Measurements from ENCODE around the gene SHROOM3.

SHROOM3 gene

GRCh38 chr4:76698141-76698540, 263.1 kb downstream of the SHROOM3 start:
- Mint-ChIP-seq H3K4me3 (no peak overlapping the region), H3K27ac (no peak overlapping the region), H3K27me3 (peaks cover 52% of the 10 kb centered on the region), H3K4me1 (ENCODE audit: low read depth) (peaks cover 6% of the 10 kb centered on the region), H3K36me3 (ENCODE audit: low read depth) (no peaks in the 10 kb centered on the region), H3K9me3 (no peaks in the 10 kb centered on the region)
- no peak for DNase-seq

- H3K36me3 Mint-ChIP-seq (ENCODE audit: low read depth), result no peaks in the 10 kb centered on the region
- no peak for DNase-seq
- peaks cover 6% of the 10 kb centered on the region for H3K4me1 Mint-ChIP-seq (ENCODE audit: low read depth)
- no peak overlapping the region for H3K4me3 Mint-ChIP-seq
- no peak overlapping the region for H3K27ac Mint-ChIP-seq
- H3K27me3 Mint-ChIP-seq, result peaks cover 39% of the 10 kb centered on the region
- no peaks in the 10 kb centered on the region for H3K9me3 Mint-ChIP-seq
These were observed 264.8 kb downstream of the SHROOM3 start for GRCh38 chr4:76699751-76700310.

GRCh38 chr4:76702440-76703122, 267.6 kb downstream of the SHROOM3 start:
- Mint-ChIP-seq H3K27me3 (peaks cover 19% of the 10 kb centered on the region), H3K27ac (no peak overlapping the region), H3K4me3 (no peak overlapping the region)

GRCh38 chr4:76703123-76703490, 268.1 kb downstream of the SHROOM3 start:
- DNase-seq, result no peak
- Mint-ChIP-seq H3K9me3 (no peaks in the 10 kb centered on the region), H3K4me1 (ENCODE audit: low read depth) (no peaks in the 10 kb centered on the region), H3K36me3 (ENCODE audit: low read depth) (no peaks in the 10 kb centered on the region), H3K4me3 (no peak overlapping the region), H3K27ac (no peak overlapping the region), H3K27me3 (peaks cover 17% of the 10 kb centered on the region)

More at GRCh38 chr4:76702440-76703122, 267.6 kb downstream of the SHROOM3 start:
- Mint-ChIP-seq H3K36me3 (ENCODE audit: low read depth) (no peaks in the 10 kb centered on the region), H3K9me3 (no peaks in the 10 kb centered on the region), H3K4me1 (ENCODE audit: low read depth) (peaks cover 2% of the 10 kb centered on the region)
- no peak for DNase-seq

- H3K9me3 Mint-ChIP-seq, result no peaks in the 10 kb centered on the region
- H3K4me1 Mint-ChIP-seq (ENCODE audit: low read depth), result no peaks in the 10 kb centered on the region
- no peak overlapping the region for H3K4me3 Mint-ChIP-seq
- H3K27ac Mint-ChIP-seq, result no peak overlapping the region
- no peak for DNase-seq
- H3K27me3 Mint-ChIP-seq, result peaks cover 18% of the 10 kb centered on the region
- H3K36me3 Mint-ChIP-seq (ENCODE audit: low read depth), result no peaks in the 10 kb centered on the region
These were observed 268.6 kb downstream of the SHROOM3 start for GRCh38 chr4:76703676-76704075.

GRCh38 chr4:76704133-76704881, 269.3 kb downstream of the SHROOM3 start:
- no peaks in the 10 kb centered on the region for H3K9me3 Mint-ChIP-seq

GRCh38 chr4:76705472-76705871, 270.4 kb downstream of the SHROOM3 start:
- no peaks in the 10 kb centered on the region for H3K36me3 Mint-ChIP-seq (ENCODE audit: low read depth)
- H3K4me3 Mint-ChIP-seq, result no peak overlapping the region
- DNase-seq, result no peak
- H3K9me3 Mint-ChIP-seq, result no peaks in the 10 kb centered on the region
- H3K27ac Mint-ChIP-seq, result no peak overlapping the region
- H3K27me3 Mint-ChIP-seq, result peaks cover 21% of the 10 kb centered on the region
- H3K4me1 Mint-ChIP-seq (ENCODE audit: low read depth), result no peaks in the 10 kb centered on the region

More at GRCh38 chr4:76704133-76704881, 269.3 kb downstream of the SHROOM3 start:
- H3K36me3 Mint-ChIP-seq (ENCODE audit: low read depth), result no peaks in the 10 kb centered on the region
- H3K4me1 Mint-ChIP-seq (ENCODE audit: low read depth), result no peaks in the 10 kb centered on the region
- no peak overlapping the region for H3K4me3 Mint-ChIP-seq
- no peak for DNase-seq
- H3K27ac Mint-ChIP-seq, result no peak overlapping the region
- peaks cover 21% of the 10 kb centered on the region for H3K27me3 Mint-ChIP-seq

GRCh38 chr4:76706581-76706980, 271.6 kb downstream of the SHROOM3 start:
- Mint-ChIP-seq H3K27me3 (peaks cover 15% of the 10 kb centered on the region), H3K4me1 (ENCODE audit: low read depth) (no peaks in the 10 kb centered on the region), H3K27ac (no peak overlapping the region), H3K4me3 (no peak overlapping the region), H3K9me3 (no peaks in the 10 kb centered on the region), H3K36me3 (ENCODE audit: low read depth) (no peaks in the 10 kb centered on the region)
- DNase-seq, result no peak

- Mint-ChIP-seq H3K9me3 (no peaks in the 10 kb centered on the region), H3K4me1 (ENCODE audit: low read depth) (no peaks in the 10 kb centered on the region), H3K27ac (no peak overlapping the region), H3K27me3 (peaks cover 15% of the 10 kb centered on the region), H3K4me3 (no peak overlapping the region), H3K36me3 (ENCODE audit: low read depth) (no peaks in the 10 kb centered on the region)
- DNase-seq, result no peak
These were observed 274.1 kb downstream of the SHROOM3 start for GRCh38 chr4:76708971-76709771.

GRCh38 chr4:76709772-76710090, 274.7 kb downstream of the SHROOM3 start:
- peaks cover 15% of the 10 kb centered on the region for H3K27me3 Mint-ChIP-seq

GRCh38 chr4:76712564-76712963, 277.5 kb downstream of the SHROOM3 start:
- no peak for DNase-seq
- no peaks in the 10 kb centered on the region for H3K9me3 Mint-ChIP-seq
- H3K4me3 Mint-ChIP-seq, result no peak overlapping the region
- H3K4me1 Mint-ChIP-seq (ENCODE audit: low read depth), result no peaks in the 10 kb centered on the region
- H3K27ac Mint-ChIP-seq, result no peak overlapping the region
- peaks cover 10% of the 10 kb centered on the region for H3K27me3 Mint-ChIP-seq
- H3K36me3 Mint-ChIP-seq (ENCODE audit: low read depth), result no peaks in the 10 kb centered on the region

More at GRCh38 chr4:76709772-76710090, 274.7 kb downstream of the SHROOM3 start:
- no peaks in the 10 kb centered on the region for H3K4me1 Mint-ChIP-seq (ENCODE audit: low read depth)
- no peak overlapping the region for H3K27ac Mint-ChIP-seq
- H3K36me3 Mint-ChIP-seq (ENCODE audit: low read depth), result no peaks in the 10 kb centered on the region
- no peaks in the 10 kb centered on the region for H3K9me3 Mint-ChIP-seq
- no peak overlapping the region for H3K4me3 Mint-ChIP-seq
- DNase-seq, result no peak

GRCh38 chr4:76714226-76714625, 279.2 kb downstream of the SHROOM3 start:
- Mint-ChIP-seq H3K36me3 (ENCODE audit: low read depth) (no peaks in the 10 kb centered on the region), H3K9me3 (no peaks in the 10 kb centered on the region), H3K27ac (no peak overlapping the region), H3K4me3 (no peak overlapping the region), H3K27me3 (peaks cover 8% of the 10 kb centered on the region), H3K4me1 (ENCODE audit: low read depth) (no peaks in the 10 kb centered on the region)
- no peak for DNase-seq

- H3K36me3 Mint-ChIP-seq (ENCODE audit: low read depth), result no peaks in the 10 kb centered on the region
- H3K27me3 Mint-ChIP-seq, result peaks cover 8% of the 10 kb centered on the region
- no peak overlapping the region for H3K4me3 Mint-ChIP-seq
- H3K27ac Mint-ChIP-seq, result no peak overlapping the region
- no peaks in the 10 kb centered on the region for H3K9me3 Mint-ChIP-seq
- no peaks in the 10 kb centered on the region for H3K4me1 Mint-ChIP-seq (ENCODE audit: low read depth)
- no peak for DNase-seq
These were observed 281.0 kb downstream of the SHROOM3 start for GRCh38 chr4:76716020-76716419.

GRCh38 chr4:76716658-76717057, 281.6 kb downstream of the SHROOM3 start:
- Mint-ChIP-seq H3K36me3 (ENCODE audit: low read depth) (no peaks in the 10 kb centered on the region), H3K27ac (no peak overlapping the region), H3K9me3 (no peaks in the 10 kb centered on the region), H3K27me3 (peaks cover 8% of the 10 kb centered on the region), H3K4me1 (ENCODE audit: low read depth) (no peaks in the 10 kb centered on the region), H3K4me3 (no peak overlapping the region)
- DNase-seq, result no peak

Measured in activated T-cell treated with anti-CD3 and anti-CD28 coated beads, Interleukin-2, amount 50 U/mL, for 24 hours (primary cell).